Measurements from ENCODE around the gene ENOX1. TPM values are rescaled to one million over a fixed set of nuclear protein-coding genes. Genes with fewer than 3 reads are reported as not detected.

The ENOX1 gene
- total RNA-seq, 3 donors from 2014 or later (not counting 1 experiment from before 2014, with no cell fraction given) = not detected

DNA sequence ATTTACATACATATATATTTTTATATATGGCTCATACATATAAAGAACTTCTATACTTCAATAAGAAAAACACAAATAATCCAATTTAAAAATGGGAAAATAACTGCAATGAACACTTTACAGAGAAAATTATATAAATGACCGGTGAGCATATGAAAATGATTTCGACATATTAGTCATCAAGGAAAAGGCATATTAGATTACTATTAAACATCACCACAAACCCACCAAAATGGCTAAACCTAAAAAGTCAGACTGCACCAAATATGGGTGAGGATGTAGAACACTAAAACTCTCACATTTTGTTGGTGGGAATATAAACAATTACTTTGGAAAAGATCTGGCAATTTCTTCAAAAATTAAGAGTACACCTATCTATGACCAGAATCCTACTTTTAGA lies 316.2 kb downstream of the ENOX1 start:
- Histone ChIP-seq H3K4me1 (ENCODE audit: control insufficient read depth, insufficient read depth, low read length) (no peaks in the 10 kb centered on the region), H3K9me3 (ENCODE audit: control insufficient read depth, insufficient read depth, low read length) (no peaks in the 10 kb centered on the region), H3K27me3 (ENCODE audit: control insufficient read depth, insufficient read depth, low read length) (no peaks in the 10 kb centered on the region), H3K27ac (ENCODE audit: low read length) (no peak overlapping the region), H3K36me3 (ENCODE audit: control insufficient read depth, insufficient read depth, low read length) (no peaks in the 10 kb centered on the region), H3K4me3 (ENCODE audit: low read length) (no peak overlapping the region)
- no peak overlapping the region for H3K4me3 Mint-ChIP-seq
- no peak for DNase-seq
- no peaks in the 10 kb centered on the region for H3K4me1 Mint-ChIP-seq
- H3K27ac Mint-ChIP-seq = no peak overlapping the region
- peaks cover 0 to 8% of the 10 kb centered on the region in 2 donors for H3K27me3 Mint-ChIP-seq (ENCODE audit: low read depth in 2 of 2)
- intact Hi-C loops (cut with micrococcal nuclease) = no loop called here
- no CpG with 5 or more reads among the region's 2 CpGs for WGBS (ENCODE audit: insufficient coverage)
- ATAC-seq = no peak
- no peaks in the 10 kb centered on the region for H3K9me3 Mint-ChIP-seq
- TF ChIP-seq, protein P1, sequence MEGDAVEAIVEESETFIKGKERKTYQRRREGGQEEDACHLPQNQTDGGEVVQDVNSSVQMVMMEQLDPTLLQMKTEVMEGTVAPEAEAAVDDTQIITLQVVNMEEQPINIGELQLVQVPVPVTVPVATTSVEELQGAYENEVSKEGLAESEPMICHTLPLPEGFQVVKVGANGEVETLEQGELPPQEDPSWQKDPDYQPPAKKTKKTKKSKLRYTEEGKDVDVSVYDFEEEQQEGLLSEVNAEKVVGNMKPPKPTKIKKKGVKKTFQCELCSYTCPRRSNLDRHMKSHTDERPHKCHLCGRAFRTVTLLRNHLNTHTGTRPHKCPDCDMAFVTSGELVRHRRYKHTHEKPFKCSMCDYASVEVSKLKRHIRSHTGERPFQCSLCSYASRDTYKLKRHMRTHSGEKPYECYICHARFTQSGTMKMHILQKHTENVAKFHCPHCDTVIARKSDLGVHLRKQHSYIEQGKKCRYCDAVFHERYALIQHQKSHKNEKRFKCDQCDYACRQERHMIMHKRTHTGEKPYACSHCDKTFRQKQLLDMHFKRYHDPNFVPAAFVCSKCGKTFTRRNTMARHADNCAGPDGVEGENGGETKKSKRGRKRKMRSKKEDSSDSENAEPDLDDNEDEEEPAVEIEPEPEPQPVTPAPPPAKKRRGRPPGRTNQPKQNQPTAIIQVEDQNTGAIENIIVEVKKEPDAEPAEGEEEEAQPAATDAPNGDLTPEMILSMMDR (IDR thresholded peaks at IDR 0.05) = no peak
- H3K36me3 Mint-ChIP-seq = no peaks in the 10 kb centered on the region

DNA sequence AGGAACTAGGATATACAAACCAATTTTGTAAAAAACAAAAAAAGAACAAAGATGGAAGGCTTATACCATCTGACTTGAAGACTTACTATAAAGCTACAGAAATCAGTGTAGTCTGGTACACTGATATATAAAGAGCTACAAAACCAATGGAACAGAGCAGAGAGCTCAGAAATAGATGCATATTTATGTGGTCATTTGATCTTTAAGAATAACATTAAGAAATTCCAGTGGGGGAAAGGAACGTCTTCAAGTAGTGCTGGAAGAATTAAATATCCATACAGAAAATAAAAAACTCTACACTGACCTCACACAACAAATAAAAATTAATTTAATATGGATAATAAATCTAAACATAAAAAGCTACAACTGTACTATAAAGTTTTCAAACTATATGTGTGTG lies 317.0 kb downstream of the ENOX1 start:
- no peaks in the 10 kb centered on the region for H3K36me3 Mint-ChIP-seq
- intact Hi-C loops (cut with micrococcal nuclease) = no loop called here
- no peak overlapping the region for H3K27ac Mint-ChIP-seq
- H3K4me1 Mint-ChIP-seq = no peaks in the 10 kb centered on the region
- no peak for ATAC-seq
- Histone ChIP-seq H3K4me1 (ENCODE audit: control insufficient read depth, insufficient read depth, low read length) (no peaks in the 10 kb centered on the region), H3K27me3 (ENCODE audit: control insufficient read depth, insufficient read depth, low read length) (no peaks in the 10 kb centered on the region), H3K4me3 (ENCODE audit: low read length) (no peak overlapping the region), H3K9me3 (ENCODE audit: control insufficient read depth, insufficient read depth, low read length) (no peaks in the 10 kb centered on the region), H3K27ac (ENCODE audit: low read length) (no peak overlapping the region), H3K36me3 (ENCODE audit: control insufficient read depth, insufficient read depth, low read length) (no peaks in the 10 kb centered on the region)
- no peak for DNase-seq
- no peak overlapping the region for H3K4me3 Mint-ChIP-seq
- H3K27me3 Mint-ChIP-seq (ENCODE audit: low read depth in 2 of 2) = peaks cover 0 to 8% of the 10 kb centered on the region in 2 donors
- TF ChIP-seq, protein P1 (IDR thresholded peaks at IDR 0.05) = no peak
- WGBS (ENCODE audit: insufficient coverage) = no CpG with 5 or more reads among the region's 1 CpG
- H3K9me3 Mint-ChIP-seq = no peaks in the 10 kb centered on the region

DNA sequence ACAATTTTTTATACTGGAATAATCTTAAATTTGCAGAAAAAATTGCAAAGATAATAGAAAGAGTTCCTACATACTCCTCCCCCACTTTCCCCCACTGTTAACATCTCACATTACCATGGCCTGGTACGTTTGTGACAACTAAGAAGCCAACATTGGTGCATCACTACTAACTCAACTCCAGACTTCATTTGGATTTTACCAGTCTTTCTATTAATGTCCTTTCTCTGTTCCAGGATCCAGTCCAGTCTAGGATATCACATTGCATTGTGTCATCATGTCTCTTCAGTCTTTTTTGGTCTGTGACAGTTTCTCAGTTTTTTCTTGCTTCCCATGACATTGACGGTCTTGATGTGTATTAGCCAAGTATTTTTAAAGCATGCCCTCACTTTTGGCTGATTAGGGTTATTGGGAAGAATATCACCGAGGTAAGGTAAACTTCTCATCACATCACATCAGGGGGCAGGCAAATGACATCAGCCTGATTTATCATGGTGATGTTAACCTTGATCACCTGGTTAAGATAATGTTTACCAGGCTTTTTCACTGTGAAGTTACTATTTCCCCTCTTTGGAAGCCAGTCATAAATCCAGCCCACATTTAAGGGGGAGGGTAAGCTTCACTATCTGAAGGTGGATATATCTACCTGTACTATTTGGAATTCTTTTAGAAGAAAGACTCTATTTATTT lies 322.1 kb downstream of the ENOX1 start:
- Histone ChIP-seq H3K36me3 (ENCODE audit: control insufficient read depth, insufficient read depth, low read length) (no peaks in the 10 kb centered on the region), H3K9me3 (ENCODE audit: control insufficient read depth, insufficient read depth, low read length) (no peaks in the 10 kb centered on the region), H3K4me3 (ENCODE audit: low read length) (no peak overlapping the region), H3K27ac (ENCODE audit: low read length) (no peak overlapping the region), H3K4me1 (ENCODE audit: control insufficient read depth, insufficient read depth, low read length) (no peaks in the 10 kb centered on the region), H3K27me3 (ENCODE audit: control insufficient read depth, insufficient read depth, low read length) (no peaks in the 10 kb centered on the region)
- 76% methylated on average over 2 of the region's 3 CpGs for WGBS (ENCODE audit: insufficient coverage)
- no peak overlapping the region for H3K27ac Mint-ChIP-seq
- intact Hi-C loops (cut with micrococcal nuclease) = no loop called here
- no peaks in the 10 kb centered on the region for H3K27me3 Mint-ChIP-seq (ENCODE audit: low read depth in 2 of 2)
- no peak overlapping the region for H3K4me3 Mint-ChIP-seq
- H3K9me3 Mint-ChIP-seq = no peaks in the 10 kb centered on the region
- ATAC-seq (no peak), DNase-seq (no peak)
- no peaks in the 10 kb centered on the region for H3K4me1 Mint-ChIP-seq
- no peaks in the 10 kb centered on the region for H3K36me3 Mint-ChIP-seq
- TF ChIP-seq, protein P1 (IDR thresholded peaks at IDR 0.05) = no peak
